SH-SY5Y (cell line): ENCODE measurements around the gene SYNJ2.

Experiments
- GATA2 ChIP-seq: IDR thresholded peaks from 2 replicates; pipeline ENCODE4 v1.6.1; 2011; ENCODE audit warnings: mild to moderate bottlenecking, low read depth, low read length
- GATA3 ChIP-seq: IDR thresholded peaks from 2 replicates; pipeline ENCODE4 v1.6.1; 2011; ENCODE audit warnings: low read depth, mild to moderate bottlenecking, low read length, moderate library complexity

DNA sequence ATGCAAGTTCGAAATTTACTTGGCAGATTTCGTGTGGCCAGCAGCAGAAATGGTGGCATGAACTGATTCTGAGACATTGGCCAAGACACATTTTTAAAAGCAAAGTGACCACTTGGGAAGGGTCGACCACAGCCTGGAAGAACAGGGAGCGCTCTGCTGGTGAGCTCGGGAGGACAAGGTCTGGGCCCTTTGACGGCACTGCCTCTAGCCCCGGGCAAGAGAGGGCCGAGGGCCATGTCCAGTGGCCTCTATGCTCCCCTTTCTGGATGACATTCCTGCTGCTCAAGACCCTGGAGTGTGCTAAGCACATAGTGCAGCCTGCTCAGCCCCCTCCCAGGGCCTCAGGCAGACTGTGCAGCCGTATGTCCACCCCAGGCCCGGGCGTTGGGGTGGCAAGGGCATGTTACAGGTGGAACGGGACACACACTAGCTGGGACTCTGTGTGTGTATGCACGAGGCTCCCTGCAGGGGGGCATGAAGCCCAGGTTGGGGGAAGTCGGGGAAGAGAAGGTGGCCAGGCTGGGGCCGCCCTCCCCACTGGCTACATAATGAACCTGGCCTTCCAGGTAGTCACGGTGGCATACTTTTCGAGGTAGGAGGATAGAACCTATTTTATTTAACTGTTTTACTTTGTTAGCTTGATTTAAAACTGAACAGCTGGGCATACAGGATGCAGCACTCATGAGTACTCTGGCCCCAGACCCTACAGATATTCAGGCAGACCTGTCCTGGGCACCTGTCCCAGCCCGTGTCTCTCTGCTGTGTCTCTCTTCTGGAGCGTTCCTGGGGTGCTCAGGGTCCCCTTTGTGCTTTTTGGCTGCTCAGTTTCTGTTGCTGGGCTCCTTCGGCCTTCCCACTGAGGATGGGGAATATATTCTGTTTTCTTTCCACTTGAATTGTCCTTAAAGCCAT, 6.4 kb downstream of the SYNJ2 start:
- TF ChIP-seq GATA2 (no peak), GATA3 (no peak)
